GM12872 (cell line): ENCODE data around the gene GADD45GIP1.

Source experiments
- CTCF ChIP-seq: IDR thresholded peaks from 3 replicates; pipeline ENCODE4 v1.5.1; 2011; ENCODE audit warnings: low read depth, mild to moderate bottlenecking, low read length, moderate library complexity; ENCODE audit not compliant: insufficient read depth

The GADD45GIP1 gene

GRCh38 chr19:12994701-12995595 is 37.9 kb upstream of the GADD45GIP1 start, which contains the start of gene NFIX:
NFIX (plus strand) TSS chr19:12995475; CDS start chr19:12995838, 363 bp downstream.
- TF ChIP-seq CTCF = no peak

- no peak for TF ChIP-seq CTCF
Observed at GRCh38 chr19:12993562-12993961, 36.5 kb upstream of the GADD45GIP1 start.

GRCh38 chr19:12992729-12993128 is 35.7 kb upstream of the GADD45GIP1 start:
- TF ChIP-seq CTCF = no peak

GRCh38 chr19:12991296-12991695 is 34.3 kb upstream of the GADD45GIP1 start:
- no peak for TF ChIP-seq CTCF

- TF ChIP-seq CTCF = no peak
Observed at GRCh38 chr19:12990853-12991252, 33.8 kb upstream of the GADD45GIP1 start.

- no peak for TF ChIP-seq CTCF
Observed at GRCh38 chr19:12990431-12990830, 33.4 kb upstream of the GADD45GIP1 start.

GRCh38 chr19:12987781-12988180 is 30.8 kb upstream of the GADD45GIP1 start:
- TF ChIP-seq CTCF = no peak
